Brain microvascular endothelial cell (primary cell): ENCODE results near the gene DBN1.

ENCODE experiments used
- DNase-seq: peaks from one replicate; pipeline ENCODE4 v3.0.0-alpha.2; 2020
- H3K27ac ChIP-seq: fragments of 250-450 bp; sonication (Bioruptor Pico); 2 replicates; pipeline ENCODE4 v1.5.1; 2020; ENCODE audit warnings: mild to moderate bottlenecking, moderate library complexity
- H3K27me3 ChIP-seq: fragments of 250-450 bp; sonication (Bioruptor Pico); replicated peaks from 2 replicates; pipeline ENCODE4 v1.5.1; 2020; ENCODE audit warnings: mild to moderate bottlenecking
- H3K36me3 ChIP-seq: fragments of 250-450 bp; sonication (Bioruptor Pico); replicated peaks from 2 replicates; pipeline ENCODE4 v1.5.1; 2020; ENCODE audit warnings: mild to moderate bottlenecking
- H3K4me3 ChIP-seq: 2 replicates; pipeline ENCODE4 v1.5.1; 2011; ENCODE audit warnings: low read depth, mild to moderate bottlenecking, control low read depth, low read length, moderate library complexity
- in situ Hi-C: cut with HindIII; loops from 2 replicates; pipeline ENCODE4 v1.10.0; 2017; ENCODE audit warnings: low sequenced_read_pairs, low pct_ligation_motif_present
- TF ChIP-seq, protein P1 (sequence below): IDR thresholded peaks from 2 replicates; pipeline ENCODE4 v1.5.1; 2011; ENCODE audit warnings: low read depth, mild to moderate bottlenecking, moderate library complexity, low read length, control low read depth, inconsistent platforms; ENCODE audit errors: missing control alignments

The DBN1 gene

DNA sequence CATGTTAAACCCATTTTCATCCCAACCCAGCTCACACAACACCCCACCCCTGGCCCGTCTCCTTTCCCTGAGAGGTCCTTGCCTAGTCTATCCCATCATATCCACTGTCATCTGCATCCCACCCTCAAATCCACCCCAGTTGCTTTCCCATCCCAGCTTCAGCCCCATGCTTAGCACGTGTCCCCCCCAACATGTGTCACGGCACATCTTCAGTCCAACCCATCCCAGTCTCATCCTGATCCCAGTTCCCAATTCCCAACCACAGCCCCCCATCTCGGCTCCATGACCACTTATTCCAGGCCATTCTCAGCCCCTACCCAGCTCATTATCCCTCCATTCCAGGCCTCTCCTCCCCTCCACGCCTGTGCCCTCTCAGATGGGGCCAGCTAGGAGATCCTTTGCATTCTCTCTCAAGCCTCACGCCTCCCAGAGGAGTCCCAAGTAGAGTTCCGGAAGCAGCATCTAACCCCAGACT lies 605 bp upstream of the DBN1 start:
- peak; percentile 14 for DNase-seq
- Histone ChIP-seq H3K27me3 (no peaks in the 10 kb centered on the region), H3K36me3 (peaks cover 14% of the 10 kb centered on the region), H3K4me3 (peak overlapping the region; percentile 9), H3K27ac (no peak overlapping the region)
- in situ Hi-C loops: no loop called here
- TF ChIP-seq, protein P1, sequence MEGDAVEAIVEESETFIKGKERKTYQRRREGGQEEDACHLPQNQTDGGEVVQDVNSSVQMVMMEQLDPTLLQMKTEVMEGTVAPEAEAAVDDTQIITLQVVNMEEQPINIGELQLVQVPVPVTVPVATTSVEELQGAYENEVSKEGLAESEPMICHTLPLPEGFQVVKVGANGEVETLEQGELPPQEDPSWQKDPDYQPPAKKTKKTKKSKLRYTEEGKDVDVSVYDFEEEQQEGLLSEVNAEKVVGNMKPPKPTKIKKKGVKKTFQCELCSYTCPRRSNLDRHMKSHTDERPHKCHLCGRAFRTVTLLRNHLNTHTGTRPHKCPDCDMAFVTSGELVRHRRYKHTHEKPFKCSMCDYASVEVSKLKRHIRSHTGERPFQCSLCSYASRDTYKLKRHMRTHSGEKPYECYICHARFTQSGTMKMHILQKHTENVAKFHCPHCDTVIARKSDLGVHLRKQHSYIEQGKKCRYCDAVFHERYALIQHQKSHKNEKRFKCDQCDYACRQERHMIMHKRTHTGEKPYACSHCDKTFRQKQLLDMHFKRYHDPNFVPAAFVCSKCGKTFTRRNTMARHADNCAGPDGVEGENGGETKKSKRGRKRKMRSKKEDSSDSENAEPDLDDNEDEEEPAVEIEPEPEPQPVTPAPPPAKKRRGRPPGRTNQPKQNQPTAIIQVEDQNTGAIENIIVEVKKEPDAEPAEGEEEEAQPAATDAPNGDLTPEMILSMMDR: no peak

DNA sequence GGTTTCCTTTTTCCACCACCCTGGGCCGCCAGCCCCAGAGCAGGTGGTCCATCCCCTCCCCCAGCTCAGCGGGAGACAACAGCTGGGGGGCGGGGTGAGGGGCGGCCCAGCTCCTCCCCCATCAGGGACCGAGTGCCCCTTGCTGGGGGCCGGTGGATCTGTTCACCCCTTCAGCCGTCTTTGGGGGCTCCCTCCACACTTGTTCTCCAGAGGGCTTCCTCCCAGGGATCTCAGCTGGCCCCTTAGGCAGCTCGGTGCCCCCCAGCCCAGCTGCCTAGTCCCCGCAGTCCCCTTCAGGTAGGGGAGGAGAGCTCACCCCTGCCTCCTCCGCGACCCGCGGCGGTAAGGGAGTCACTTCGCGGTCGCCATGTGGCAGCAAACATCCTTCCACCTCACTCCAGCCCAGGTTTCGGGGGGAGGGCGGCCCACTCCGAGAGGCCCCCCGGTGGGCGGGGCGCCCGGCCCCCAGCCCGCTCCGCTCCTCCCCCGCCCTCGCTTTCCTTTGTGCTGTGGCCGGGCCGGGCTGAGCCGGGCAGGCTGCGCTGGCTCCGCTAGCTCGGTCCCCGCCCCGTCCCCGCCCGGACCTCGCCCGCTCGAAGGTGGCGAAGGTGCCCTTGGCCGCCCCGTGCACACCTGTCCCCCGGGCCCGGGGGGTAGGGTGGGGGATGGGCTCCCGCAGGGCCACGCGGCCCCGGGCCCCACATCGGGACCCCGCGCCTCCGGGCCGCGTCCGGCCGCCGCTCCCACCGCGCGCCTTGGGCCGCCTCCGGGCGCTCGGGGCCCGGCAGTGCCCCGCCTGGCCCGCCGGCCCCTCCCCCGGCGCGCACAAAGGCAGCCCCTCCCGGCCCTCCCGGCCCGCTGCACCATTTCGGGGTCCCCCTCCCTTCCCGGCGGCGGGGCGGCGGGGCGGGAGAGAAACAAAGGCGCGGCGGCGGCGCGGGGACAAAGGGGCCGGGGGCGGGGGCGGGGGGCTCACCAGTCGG lies 683 bp downstream of the DBN1 start:
- Histone ChIP-seq H3K4me3 (peak overlapping the region; percentile 90), H3K36me3 (peaks cover 26% of the 10 kb centered on the region), H3K27me3 (no peaks in the 10 kb centered on the region), H3K27ac (peak overlapping the region; percentile 73)
- TF ChIP-seq, protein P1: no peak
- DNase-seq: no peak
- in situ Hi-C loops: no loop called here

DNA sequence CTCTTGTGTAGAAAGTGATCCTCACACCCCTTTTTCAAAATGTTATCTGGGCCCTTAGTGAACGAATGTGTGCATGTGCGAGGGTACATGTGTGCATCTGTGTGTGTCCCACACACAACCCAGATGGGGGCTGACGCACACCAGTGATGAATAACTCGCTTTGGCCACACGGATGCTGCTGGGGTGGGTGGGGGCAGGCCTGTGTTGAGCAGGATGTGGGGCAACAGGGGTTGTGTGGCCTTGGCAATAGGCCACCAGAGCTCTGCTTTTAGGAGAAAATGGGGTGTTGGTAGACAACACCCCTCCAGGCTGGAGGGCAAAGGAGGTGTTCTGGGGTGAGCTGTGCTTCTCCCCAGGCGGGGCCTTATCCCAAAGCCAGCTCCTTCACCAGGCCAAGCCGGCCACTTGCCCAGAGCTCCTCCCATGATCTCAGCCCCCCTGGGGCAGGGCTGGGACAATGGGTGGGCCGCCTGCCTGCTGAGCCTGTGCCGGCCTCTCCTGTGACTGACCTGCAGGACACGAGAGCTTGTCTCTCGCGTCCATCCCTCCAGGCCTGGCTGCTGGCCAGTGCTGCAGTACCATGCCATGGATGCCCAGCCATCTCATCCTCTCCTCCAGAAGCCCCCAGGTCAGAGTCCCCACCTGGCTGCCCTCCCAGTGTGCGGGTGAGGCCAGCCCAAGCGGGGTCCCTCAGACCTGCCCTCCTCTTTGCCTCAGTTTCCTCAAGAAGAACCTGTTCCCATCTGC lies 1.7 kb downstream of the DBN1 start:
- TF ChIP-seq, protein P1: no peak

DNA sequence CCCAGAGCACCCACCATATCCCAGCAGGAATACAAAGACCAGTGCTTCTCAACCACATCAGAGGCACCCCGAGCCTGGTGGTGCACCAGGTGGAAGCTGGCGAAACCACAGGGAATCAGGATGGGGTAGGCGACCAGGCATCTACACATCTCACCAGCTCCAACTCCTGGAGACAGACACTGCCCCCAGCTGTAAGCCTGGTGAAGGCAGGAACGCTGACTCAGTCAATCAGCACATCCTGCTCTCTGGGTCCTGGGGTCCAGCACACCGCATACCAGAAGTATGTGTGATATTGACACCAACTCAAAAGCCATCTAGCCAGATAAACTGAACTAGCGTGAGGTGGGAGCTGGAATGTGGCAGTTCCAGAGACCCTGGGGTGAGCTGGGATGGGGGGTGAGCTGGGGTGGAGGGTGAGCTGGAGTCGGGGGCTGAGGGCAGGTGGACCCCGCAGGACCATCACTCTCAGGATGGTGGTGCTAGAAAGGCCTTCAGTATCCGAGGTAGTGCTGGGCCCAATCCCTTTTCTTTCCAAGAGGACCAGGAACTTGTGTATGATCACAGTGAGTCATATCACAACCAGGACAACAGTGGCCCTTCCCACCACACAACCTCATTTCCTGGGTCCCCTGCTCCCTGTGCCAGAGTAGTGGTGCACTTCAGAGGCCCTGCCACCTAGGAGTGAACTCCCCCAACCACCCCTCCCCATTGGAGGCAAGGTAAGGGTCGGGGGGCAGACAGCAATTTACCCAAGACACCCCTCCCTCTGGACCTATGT lies 2.5 kb downstream of the DBN1 start:
- H3K27ac ChIP-seq: peak overlapping the region; percentile 73
- peak; percentile 74 for DNase-seq
- H3K36me3 ChIP-seq: peaks cover 44% of the 10 kb centered on the region
- H3K27me3 ChIP-seq: no peaks in the 10 kb centered on the region
- H3K4me3 ChIP-seq: peak overlapping the region; percentile 90
- TF ChIP-seq, protein P1: no peak
- in situ Hi-C loops: no loop called here

More for the DNA sequence above, 1.7 kb downstream of the DBN1 start:
- Histone ChIP-seq H3K27ac (peak overlapping the region; percentile 73), H3K27me3 (no peaks in the 10 kb centered on the region), H3K4me3 (peak overlapping the region; percentile 90), H3K36me3 (peaks cover 35% of the 10 kb centered on the region)
- in situ Hi-C loops: no loop called here
- peak; percentile 68 for DNase-seq

DNA sequence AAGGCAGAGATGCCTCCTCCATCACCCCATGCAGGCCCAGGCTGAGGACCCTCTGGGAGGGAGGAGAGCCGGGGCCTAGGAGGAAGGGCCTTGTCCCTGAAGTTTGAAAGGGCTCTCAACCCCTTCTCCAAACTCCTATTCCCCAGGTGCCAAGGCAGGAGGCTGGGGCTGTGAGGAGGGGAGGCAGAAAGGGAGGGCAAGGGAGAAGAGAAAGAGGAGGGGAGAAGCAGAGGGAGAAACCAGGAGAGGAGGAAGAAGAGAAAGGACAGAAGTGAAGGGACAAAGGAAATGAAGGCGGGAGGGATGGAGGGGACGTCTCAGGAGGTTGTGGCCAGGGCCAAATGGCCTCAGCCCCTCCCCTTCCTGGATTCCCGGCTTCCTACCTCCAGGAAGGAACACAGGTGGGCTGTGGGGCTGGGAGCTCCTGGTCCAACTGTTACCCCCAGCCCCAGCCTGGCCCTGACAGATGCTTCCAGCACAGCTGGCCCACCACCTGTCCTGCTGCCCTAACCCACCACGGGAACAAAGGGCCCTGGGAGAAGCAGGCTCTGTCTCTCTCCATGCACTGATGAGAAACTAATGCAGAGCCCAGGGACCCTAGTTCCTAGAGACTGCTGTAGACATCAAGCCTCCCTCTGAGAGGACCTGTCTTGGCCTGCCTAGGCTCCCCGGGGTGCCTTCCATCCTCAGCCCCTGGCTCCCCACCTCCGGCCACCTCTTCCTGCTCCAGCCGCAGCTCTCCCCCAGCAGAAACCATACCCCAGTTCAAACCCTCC lies 3.5 kb downstream of the DBN1 start:
- DNase-seq: no peak
- TF ChIP-seq, protein P1: no peak
- in situ Hi-C loops: no loop called here
- Histone ChIP-seq H3K4me3 (no peak overlapping the region), H3K27me3 (no peaks in the 10 kb centered on the region), H3K36me3 (peaks cover 54% of the 10 kb centered on the region), H3K27ac (peak overlapping the region; percentile 73)
